HG03280 (cell line): ENCODE measurements around the gene ESPN.

Experiments
- ATAC-seq: cut with Tn5 transposase; IDR thresholded peaks from one replicate; pipeline ENCODE4 v1.9.1; 2021; ENCODE audit warnings: mild to moderate bottlenecking, moderate library complexity; ENCODE audit not compliant: unreplicated experiment

ESPN gene

GRCh38 chr1:6495540-6496364 lies 71.2 kb downstream of the ESPN start:
- ATAC-seq = no peak

GRCh38 chr1:6496365-6496721 lies 71.8 kb downstream of the ESPN start:
- ATAC-seq = no peak

- no peak for ATAC-seq
These were observed 72.3 kb downstream of the ESPN start for GRCh38 chr1:6496890-6497214.

- ATAC-seq = no peak
These were observed 72.8 kb downstream of the ESPN start for GRCh38 chr1:6497215-6497866.

DNA sequence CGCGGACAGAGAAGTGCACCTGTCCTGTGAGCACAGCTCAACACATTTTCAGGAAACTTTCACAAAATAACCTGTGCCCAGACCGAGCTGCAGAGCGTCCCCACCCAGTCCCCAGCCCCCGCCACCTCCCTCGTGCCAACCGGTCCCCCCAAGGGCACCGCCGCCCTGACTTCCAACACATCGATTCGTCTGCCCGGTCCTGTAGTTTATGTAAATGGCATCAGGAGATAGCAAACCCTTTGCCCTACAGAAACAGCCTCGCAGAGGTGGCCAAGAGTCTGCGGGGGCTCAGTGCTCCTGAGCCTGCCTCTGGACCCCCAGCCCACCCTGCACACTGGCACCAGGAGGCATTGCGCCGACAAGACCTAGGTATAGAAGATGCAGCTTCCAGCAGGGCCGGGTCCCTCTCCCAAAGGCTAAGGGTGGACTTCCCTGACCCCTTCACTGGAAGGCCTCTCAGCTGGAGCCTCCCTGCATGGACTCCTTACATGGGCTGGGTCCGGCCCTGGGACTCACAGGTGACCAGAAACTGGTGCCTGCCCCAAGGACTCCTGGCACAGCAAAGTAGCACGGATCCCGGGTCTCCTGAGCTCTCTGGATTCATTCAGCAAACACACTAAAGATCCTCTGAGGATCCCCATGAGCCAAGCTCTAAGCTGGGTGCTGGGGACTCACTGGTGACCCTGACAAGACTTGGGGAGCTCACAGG lies 73.4 kb downstream of the ESPN start:
- ATAC-seq = no peak

DNA sequence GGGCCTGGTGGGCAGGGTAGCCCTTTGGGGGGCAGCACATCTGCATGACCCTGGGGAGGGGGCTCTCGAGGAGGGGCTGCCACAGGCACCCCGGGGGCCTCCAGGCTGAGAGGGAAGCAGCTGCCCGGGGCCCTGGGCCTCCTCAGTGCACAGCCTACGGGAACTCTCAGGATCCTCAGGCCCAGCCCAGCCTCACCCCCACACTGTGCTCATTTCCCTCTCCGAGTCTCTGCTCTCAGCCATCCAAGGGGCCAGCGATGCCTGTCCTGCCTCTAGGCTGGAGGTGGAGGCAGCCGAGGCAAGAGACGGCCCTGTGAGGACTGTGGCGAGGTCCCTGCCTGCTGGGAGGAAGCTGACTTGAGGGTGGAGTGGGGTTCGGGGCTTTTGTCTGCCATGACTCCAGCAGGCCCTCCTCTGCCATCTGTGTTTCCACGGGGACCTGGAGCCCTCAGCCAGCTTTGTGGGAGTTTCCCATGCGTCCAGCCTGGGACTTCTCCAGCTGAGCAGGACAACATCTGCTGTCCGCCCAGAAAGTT lies 74.1 kb downstream of the ESPN start:
- no peak for ATAC-seq

GRCh38 chr1:6499296-6499695 lies 74.7 kb downstream of the ESPN start:
- no peak for ATAC-seq

GRCh38 chr1:6500544-6501278 lies 76.1 kb downstream of the ESPN start:
- no peak for ATAC-seq

- ATAC-seq = no peak
These were observed 76.8 kb downstream of the ESPN start for GRCh38 chr1:6501279-6501813.

DNA sequence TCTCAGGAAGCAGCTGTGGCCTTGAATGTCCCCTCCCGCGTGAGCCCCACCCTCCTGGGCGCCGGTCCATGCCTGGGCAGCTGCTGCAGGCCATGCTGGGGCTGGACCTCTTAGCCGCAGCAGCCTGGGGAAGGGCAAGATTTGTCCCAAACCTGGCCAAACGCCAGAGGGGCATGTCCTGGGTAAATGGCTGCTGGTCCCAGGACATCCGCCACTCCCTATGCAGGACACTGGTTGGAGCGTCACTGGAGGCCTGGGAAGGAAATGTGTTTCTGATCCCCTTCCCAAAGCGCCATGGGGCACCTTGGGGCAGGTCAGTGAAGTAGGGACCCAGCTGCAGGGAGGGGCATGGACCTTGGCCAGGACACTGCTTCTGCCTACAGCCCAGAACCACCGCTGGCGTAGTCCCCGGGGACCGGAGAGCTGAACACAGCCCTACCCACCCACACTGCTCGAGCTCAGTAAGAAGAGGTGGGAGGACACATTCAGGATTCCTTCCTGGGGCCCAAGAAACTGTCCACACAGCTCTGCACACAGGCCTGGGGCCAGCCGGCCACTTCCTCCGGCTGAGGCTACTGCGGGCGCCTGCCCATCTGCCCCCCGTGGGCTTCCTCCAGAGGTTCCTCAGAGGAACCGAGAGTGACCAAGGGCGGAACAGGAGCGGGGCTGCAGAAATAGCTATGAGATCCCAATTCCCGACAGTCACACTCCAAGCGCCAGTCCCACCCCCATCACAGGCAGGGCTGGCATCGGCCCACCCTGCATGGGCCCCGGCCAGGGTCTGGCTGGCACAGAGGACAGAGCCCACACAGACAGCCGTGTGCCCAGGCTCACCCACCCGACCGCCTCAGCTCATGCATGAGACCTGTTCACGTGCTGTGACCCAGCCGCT lies 77.7 kb downstream of the ESPN start:
- no peak for ATAC-seq

DNA sequence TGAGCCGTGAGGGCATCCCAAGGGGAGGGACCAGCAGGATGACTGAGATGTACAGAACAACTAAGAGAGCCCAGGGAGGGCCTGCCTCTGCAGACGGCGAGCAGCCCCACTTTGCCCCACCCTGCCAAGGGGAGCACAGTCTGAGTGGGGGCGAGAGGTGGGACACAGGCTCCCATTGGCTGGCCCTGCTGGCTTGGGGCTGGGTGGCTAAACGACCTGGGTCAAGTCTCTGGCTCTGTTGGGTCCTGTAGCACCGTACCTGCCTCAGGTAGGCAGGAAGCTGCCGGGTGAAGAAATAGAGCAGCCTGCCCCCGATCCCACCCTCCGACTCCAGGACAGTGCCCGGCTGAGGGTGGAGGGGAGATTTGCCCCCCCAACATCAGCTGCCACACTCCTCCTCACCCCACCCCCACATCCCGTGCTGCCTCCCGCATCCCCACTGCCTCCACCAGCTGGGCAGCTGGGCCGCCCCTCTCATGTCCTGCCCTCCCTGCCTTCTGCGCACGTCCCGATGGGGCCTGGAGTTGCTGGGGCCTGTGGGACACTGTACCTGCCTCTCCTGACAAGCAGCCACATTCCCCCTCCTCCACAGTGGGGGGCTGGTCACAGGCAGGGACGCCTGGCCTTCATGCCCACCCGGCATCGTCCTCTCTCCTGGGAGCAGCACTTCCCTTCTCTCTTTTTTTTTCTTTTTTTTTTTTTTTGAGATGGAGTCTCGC lies 79.5 kb downstream of the ESPN start:
- no peak for ATAC-seq

- ATAC-seq = no peak
These were observed 80.3 kb downstream of the ESPN start for GRCh38 chr1:6504887-6505286.

DNA sequence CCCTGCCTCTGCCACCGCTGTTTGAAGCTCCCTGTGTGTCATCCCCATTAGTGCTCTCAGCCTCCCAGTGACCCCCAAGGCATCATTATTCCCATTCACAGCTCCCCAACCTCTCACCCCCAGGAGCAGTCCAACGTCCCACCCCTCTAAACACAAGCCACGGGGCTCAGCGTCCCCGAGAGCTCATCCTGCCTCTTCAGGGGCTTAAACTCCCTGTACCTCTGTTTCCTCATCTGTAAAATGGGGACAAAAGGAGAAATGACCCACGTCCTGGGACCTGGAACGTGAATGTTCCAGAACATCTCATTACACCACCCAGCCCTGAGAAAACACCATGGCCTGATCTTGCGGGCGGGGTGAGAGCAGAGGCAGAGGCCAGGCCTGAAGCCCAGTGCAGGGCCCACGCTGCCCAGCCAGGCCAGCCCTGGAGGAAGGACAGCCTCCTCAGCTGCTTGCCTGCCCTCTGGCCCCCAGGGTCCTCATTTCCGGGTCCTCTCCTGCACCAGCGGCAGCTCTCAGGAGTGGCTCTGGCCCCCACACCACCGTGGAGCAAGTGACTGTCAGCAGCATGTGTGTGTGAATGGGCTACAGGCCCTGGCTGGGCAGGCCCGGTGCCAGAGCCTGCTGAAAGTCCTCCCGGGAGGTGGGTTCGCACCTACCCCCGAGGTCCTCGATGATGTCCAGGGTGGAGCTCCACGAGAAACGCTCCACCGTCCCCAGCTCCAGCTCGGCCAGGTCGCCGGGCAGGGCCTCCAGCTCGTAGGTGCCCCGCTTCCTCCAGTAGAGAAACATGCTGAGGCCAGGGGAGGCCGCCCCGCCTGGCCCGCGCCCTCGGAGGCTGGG lies 81.0 kb downstream of the ESPN start:
- ATAC-seq = no peak

- no peak for ATAC-seq
These were observed 81.8 kb downstream of the ESPN start for GRCh38 chr1:6506210-6507036.

GRCh38 chr1:6507037-6507428 lies 82.5 kb downstream of the ESPN start:
- ATAC-seq = no peak

DNA sequence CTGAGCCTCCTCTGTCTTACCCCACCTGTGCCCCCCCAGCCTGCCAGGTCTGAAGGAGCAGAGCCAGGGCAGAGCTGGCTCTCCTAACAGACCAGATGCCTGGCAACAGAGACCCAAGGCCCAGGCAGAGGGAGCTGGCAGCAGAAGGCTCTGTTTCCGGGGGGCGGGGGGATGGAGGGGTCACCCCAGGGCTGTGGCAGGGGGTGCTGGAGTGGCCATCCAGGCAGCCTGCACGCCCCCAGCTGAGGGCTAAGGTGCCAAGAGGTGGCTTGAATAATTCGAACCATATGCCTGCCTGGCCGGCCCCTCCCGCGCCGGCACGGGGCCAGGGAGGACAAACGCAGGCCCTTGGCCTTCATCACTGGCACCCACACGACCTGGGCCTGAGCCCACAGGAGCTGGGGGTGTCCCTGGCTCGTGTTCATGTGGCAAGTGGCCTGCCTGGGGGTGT lies 82.9 kb downstream of the ESPN start:
- ATAC-seq = no peak

- ATAC-seq = no peak
These were observed 83.7 kb downstream of the ESPN start for GRCh38 chr1:6508154-6508815.
